Central memory CD4-positive, alpha-beta T cell (primary cell): Measurements from ENCODE around the gene C5AR1.
"Not testable (repeated sequence)": the region's sequence is repeated elsewhere in the genome, so short reads cannot be mapped to it uniquely, and the experiment has no call there.

Experiments
- DNase-seq: peaks from one replicate; pipeline ENCODE4 v3.0.0; 2022
- total RNA-seq, 3 experiments: gene quantifications; one replicate each; lab custom pipeline; 2026; lab: John Stamatoyannopoulos, UW

C5AR1 gene
- total RNA-seq = 0.28 to 0.96 (median 0.54) reads per million in 3 experiments

DNA sequence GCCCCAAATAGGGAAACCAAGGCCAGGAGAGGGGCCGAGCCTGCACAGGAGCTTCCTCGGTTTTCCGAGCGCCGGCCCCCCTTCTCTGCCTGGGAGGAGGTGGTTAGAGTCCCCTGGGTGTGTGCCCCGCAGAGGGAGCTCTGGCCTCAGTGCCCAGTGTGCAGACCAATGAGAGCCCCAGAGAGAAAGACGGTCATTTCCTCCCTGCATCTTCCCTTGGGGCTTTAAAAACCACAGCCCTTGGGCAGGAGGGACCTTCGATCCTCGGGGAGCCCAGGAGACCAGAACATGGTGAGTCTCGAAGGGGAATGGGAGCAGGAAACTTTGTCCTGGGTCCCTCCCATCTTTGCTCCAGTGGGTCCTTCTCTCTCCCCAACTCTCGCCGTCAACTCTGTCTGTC, at the start of gene C5AR1:
C5AR1 (plus strand) TSS at position 254 of the 400 bp plus-strand sequence; CDS start at position 289, 35 bp downstream.
- no peak for DNase-seq

DNA sequence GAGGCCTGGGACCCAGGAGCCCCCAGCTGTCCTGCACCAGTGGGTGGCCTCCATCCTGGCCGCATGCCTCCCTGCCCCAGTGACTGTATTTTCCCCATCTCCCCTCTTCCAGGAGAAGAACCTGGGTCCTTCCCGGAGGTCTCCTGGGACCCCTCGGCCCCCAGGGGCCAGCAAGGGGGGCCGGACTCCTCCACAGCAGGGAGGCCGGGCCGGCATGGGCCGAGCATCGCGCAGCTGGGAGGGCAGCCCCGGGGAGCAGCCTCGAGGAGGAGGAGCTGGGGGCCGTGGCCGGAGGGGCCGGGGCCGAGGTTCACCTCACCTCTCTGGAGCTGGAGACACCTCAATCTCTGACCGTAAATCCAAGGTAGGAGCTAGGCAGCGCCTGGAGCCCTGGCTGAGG, 49.2 kb upstream of the C5AR1 start:
- no peak for DNase-seq

DNA sequence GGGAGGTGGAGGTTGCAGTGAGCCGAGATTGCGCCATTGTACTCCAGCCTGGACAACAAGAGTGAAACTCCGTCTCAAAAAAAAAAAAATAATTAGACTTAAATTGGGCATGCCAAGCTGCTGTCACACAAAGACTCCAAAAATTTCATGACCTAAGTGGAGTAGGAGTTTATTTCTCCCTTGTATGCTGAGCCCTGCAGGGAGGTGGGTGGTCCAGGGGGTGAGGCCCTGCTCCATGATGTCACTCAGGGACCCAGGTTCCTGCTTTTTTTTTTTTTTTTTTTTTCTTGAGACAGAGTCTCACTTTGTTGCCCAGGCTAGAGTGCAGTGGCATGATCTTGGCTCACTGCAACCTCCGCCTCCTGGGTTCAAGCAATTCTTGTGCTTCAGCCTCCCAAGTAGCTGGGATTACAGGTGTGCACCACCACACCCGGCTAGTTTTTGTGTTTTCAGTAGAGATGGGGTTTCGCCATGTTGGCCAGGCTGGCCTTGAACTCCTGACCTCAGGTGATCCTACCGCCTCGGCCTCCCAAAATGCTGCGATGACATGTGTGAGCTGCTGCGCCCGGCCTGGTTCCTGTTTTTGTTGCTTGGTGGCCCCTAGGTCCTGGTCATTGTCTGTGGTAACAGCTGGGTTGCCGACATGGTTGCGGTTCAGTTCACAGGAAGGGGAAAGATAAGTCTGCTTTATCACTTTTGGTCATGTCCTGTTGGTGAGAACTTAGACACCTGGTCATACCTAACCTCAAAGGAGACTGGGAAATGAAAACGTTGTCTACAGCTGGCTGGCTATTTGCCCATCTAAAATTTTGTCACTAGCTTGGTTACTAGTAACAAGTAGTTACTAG, 47.5 kb upstream of the C5AR1 start:
- not testable (repeated sequence) for DNase-seq

DNA sequence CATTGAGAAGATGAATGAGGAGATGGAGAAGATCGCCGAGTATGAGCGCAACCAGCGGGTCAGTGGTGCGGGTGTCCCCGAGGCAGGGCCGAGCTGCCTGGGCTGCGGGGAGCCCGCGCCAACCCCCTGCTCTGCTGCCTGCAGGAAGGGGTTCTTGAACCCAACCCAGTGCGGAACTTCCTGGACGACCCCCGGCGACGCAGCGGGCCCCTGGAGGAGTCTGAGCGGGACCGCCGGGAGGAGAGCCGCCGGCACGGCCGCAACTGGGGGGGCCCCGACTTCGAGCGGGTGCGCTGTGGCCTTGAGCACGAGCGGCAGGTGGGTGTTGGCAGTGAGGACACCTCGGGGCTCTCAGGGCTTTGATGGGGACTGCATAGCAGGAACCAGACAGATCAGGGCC, 45.0 kb upstream of the C5AR1 start:
- DNase-seq = no peak

DNA sequence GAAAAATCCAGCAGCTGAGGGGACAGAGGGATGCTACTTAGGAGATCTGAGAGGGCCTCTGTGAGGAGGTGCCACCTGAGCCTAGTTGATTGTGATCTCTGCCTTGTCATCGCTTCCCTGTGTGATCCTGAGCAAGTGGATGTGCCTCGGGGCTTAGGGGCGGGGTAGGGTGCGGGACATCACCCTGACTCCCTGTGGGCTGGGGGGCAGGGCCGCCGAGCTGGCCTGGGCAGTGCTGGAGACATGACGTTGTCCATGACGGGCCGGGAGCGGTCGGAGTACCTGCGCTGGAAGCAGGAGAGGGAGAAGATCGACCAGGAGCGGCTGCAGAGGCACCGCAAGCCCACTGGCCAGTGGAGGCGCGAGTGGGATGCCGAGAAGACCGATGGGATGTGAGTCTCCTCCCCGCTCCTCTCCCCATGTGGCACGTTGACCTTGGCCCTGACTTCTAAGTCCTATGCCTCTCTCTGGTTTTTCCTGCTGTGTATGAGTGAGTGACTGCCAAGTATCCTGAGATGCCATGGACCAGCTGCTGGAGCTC, 43.2 kb upstream of the C5AR1 start:
- no peak for DNase-seq

DNA sequence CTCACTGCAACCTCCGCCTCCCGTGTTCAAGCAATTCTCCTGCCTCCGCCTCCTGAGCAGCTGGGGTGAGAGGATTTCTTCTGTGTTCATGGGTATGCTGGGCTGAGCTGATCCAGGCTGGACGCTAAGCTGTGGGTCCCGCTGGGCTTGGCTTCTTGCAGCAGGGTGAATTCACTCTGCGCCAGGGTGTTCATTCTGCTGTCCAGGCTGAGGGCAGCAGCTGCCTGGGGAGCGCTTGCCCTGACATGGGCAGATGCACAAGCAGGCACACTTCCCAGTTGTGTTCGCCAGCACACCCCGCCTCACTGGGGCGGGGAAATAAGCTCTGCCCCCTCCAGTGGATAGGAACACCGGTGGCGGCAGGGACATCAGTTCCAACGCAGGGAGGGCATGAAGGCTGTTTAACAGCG, 42.3 kb upstream of the C5AR1 start:
- no peak for DNase-seq

DNA sequence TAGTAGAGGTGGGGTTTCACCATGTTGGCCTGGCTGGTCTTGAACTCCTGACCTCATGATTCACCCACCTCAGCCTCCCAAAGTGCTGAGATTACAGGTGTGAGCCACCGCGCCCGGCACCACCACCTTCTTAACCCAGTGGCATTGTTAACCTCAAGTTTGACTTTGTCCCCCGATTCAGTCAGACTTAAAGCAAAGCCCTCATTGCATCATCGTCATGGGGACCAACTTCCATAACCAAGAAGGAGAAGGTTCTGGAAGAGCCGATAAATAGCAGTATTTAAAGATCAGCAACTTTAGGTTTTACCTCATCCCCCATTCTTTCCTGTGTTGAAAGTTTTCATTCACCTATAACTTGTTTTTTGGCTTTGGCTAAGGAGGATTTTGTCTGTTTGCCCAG, 41.6 kb upstream of the C5AR1 start:
- no peak for DNase-seq

DNA sequence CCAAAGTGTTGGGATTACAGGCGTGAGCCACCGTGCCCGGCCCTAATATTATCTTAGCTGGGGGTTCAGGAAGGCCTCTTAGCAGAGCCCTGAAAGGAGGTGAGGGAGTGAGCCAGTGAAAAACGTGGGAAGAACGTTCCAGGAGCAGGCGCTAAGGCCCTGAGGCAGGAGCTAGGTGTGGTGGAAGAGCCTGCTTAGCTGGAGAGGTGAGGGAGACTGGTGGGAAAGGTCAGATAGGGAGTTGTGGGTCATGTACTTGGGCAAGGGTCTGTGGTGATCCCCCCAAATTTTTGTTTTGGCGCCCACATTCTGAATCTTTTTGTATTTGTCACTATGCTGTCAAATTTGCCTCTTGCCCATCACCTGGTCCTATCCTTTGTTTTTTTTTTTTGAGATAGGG, 40.1 kb upstream of the C5AR1 start:
- DNase-seq = no peak

DNA sequence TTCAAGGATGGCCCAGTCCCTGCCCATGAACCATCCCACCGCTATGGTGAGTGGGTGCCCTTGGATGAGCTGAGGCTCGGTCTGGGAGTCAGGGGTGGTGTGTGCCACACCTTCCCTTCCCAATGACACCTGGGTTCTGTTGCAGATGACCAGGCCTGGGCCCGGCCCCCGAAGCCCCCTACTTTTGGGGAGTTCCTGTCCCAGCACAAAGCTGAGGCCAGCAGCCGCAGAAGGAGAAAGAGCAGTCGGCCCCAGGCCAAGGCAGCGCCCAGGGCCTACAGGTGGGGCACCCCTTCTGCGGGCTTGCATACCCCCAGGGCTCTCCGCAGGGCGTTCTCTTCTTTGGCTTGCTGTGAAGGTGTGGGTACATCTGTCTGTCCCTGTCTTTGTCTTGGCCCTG, 39.3 kb upstream of the C5AR1 start:
- DNase-seq = no peak

DNA sequence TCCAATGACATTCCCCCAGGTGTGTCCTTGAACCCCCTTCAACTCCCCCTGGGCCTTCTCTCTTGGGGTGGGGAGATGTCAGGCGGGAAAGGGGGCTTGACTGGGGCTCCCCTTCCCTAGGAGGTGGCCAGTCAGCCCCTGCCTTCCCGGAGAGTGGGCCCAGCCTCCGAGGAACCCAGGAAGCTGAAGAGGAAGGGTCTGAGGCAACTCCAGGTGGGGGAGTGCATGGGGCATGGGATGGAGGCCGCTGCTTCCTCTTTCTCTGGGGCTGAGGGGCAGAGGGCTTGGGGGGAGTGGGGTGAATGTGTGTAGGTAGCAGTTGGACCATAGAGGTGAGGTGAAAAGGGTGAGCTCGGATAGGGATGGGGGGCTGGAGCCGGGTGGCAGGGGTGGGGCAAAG, 37.7 kb upstream of the C5AR1 start:
- no peak for DNase-seq

DNA sequence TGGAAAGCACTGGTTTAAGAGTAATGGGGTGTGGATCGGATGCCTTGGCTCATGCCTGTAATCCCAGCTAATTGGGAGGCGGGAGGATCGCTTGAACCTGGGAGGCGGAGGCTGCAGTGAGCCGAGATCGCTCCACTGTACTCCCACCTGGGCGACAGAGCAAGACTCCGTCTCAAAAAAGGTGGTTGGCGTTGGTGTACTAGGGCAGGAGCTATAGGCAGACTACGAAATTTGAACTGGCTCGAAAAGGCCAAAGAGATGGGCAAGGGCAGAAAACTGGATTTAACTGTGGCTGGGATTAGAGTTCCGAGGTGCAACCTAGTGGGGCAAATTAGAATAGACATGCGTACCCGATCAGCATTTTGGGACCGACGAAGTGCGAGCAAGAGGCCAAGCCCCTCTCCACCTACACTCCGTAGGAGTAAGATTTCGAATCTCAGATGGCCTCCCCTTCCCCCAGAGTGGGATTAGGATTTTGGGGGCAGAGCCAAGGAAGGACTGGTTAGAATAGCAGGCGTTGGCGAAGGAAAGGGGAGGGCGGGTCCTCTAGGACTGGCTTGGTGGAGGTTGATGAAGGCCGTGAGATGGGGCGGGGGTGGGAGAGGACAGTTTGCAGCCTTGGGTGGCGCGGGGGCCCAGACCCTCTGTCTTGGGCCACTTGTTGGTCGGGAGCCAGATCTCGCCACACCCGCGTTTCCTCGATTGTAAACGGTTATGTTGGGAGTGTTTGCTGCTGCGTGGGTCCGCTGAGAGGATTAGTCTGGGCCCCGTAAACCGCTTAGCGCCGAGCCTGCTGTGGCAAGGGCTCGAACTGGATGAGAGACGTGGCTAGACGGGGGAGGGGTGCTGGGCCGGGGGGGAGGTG, 37.0 kb upstream of the C5AR1 start:
- DNase-seq = no peak

DNA sequence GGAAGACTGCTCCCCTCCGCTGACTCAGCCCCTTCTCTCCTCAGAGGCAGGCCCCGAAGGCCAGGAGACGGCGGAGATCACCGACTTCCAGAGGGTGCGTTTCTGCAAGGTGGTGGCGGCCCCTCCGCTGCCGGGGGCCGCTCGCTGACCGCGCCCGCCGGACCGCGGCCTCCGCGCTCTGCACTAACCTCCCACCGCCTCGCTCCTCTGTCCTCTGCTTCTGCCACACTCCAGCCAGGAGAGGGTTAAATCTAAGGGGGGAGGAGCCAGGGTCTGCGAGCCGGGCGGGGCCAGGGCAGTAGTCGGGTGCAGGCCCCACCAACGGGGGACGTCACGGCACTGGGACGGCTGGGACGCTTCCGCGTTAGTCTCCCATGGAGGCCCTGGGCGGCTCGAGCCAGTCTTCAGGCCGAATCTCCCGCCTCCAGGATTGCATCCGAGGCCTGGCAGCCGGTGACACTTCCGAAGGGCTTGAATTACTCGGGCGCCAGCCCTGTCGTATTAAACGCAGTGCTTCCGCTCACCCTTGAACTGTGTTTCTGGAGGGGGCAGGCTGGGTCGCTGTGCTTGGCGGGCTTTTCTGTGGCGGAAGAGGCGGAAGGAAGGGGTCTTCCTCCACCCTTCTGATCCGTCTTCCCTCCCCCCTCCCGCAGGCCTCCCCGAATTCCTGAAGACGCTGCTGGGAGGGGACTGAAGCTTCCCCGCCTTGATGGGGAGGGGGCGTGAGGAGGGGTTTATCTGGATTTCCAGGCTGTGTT, 36.2 kb upstream of the C5AR1 start:
- peak; percentile 86 for DNase-seq

DNA sequence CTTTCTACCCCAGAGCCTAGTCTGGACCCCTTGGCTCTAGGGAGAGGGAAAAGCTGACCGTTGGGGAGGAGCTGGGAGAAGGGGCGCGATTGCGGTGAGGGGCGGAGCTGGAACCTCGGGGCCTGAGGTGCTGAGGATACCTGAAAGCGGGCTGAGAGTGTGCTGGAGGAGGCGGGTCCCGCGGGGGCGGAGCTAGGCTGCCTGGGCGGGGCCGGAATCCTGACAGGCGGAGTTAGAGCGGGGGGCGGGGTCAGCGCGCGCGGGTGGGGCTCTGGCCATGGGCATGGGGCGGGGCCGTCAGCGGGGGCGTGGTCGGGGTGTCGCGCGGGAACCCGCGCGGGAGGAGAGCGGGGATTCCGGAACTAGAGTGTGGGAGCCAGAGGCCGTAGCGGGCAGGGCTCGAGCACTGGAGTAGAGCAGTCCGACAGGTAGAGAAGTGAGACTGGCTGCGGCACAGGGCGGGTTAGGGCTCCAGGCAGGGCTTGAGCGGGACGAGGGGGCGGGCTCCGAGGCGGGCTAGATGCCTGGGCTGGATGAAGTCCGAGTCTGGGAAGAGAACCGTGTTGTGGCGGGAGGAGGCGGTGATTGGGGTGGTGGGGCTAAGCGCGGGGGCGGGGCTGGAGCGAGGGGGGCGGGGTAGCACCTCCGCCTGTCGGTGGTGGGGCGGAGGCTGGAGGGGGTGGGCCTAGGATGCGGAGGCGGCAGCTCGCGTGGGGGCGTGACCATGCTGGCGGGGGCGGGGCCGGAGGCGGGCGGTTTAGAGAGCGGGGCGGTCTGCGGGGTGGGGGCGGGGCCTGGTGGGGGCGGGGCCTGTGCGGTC, 35.4 kb upstream of the C5AR1 start, which contains the start of gene INAFM1:
INAFM1 (plus strand) TSS at position 815 of the 820 bp plus-strand sequence. CDS start 35 bp downstream, outside the sequence.
- DNase-seq = peak; percentile 98

DNA sequence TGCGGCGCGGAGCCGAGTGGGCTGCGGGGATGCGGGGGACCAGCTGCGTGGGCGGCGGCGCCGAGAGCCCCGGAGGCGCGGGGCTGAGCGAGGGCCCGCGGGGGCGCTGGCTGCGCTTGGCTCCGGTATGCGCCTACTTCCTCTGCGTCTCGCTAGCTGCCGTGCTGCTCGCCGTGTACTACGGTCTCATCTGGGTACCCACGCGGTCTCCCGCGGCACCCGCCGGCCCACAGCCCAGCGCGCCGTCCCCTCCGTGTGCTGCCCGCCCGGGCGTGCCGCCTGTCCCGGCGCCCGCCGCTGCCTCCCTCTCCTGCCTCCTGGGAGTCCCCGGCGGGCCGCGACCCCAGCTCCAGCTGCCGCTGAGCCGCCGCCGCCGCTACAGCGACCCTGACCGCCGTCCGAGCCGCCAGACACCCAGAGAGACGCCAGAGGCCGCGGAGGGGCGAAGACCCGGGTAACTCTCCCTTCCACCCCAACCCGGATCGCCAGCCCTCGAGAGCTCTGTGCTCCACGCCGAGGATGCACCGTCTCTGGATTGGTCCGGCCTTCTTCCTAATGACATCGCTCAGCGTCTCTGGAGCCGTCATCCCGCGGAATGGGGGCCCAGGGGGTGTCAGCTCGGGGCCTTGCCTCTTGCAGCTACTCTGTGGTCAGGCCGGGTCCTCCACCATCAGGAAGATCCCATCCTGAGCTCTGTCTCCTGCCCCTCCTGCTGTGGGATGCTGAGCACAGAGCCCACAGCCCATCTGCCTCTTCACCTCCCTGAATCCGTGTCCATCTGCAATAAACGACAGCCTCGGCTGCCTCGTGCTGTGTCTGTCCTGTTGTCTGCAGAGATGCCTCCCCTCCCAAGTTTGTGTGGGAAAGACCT, 34.5 kb upstream of the C5AR1 start:
- DNase-seq = no peak

DNA sequence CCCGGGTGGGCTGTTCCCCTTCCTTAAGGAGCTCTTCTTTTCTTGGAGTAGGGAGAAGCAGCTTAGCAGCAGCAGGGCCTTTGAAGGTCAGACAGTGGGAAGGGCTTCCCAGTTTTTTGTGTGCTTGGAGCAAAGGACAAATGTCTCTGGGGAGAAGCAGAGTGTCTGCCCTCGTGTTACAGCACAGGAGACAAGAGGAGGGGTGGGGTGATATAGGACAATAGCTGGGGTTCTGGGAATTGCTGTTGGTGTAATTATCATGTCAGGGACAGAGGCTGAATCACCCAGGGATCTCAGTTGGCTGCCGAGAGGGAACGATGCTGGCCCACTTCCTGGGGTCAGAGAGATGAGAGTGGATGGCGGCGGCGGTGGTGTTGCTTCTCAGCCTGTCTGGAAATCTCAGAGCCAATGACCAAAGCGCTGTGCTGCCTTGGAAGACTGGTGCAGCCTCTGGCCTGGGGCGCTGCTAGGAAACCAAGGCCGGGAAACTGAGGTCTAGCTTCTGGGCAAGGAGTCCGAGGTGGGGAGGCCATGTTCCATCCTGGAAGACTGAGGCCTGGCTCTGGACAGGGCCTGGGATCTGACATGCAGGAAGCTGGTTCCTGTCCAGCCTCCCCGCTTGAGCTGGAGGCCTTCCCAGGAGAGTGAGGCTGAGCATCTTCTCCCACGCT, 33.7 kb upstream of the C5AR1 start:
- DNase-seq = no peak

DNA sequence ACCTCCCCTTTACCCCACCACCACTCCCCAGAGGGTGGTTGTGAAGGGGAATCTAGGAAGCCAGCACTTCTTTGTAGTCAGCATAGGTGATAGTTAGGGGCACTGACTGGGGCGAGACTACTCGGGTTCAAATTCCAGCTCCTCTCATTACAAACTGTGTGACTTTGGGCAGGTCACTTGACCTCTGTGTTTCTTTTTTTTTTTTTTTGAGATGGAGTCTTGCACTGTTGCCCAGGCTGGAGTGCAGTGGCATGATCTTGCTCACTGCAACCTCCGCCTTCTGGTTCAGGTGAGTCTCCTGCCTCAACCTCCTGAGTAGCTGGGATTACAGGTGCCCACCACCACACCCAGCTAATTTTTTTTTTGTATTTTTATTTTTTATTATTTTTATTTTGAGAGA, 33.1 kb upstream of the C5AR1 start:
- not testable (repeated sequence) for DNase-seq

DNA sequence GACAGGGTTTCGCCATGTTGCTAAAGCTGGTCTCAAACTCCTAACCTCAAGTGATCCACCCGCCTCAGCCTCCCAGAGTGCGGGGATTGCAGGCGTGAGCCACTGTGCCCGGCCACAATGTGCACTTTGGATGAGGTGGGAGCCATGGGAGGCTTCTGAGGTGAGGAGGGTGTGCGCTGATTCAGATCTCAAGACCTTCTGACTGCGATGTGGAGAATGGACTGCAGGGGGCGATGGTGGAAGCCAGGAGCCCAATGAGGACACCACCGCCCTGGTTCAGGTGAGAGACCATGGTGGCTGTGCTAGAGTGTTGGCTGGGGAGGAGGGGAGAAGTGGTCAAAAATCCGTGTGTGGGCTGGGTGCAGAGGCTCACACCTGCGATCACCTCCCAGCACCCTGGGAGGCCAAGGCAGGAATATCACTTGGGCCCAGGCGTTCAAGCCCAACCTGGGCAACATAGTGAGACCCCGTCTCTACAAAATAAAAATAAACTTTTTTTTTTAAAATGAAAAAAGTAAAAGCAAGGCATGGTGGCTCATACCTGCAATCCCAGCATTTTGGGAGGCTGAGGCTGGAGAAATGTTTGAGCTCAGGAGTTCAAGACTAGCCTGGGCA, 29.4 kb upstream of the C5AR1 start:
- peak; percentile 24 for DNase-seq

DNA sequence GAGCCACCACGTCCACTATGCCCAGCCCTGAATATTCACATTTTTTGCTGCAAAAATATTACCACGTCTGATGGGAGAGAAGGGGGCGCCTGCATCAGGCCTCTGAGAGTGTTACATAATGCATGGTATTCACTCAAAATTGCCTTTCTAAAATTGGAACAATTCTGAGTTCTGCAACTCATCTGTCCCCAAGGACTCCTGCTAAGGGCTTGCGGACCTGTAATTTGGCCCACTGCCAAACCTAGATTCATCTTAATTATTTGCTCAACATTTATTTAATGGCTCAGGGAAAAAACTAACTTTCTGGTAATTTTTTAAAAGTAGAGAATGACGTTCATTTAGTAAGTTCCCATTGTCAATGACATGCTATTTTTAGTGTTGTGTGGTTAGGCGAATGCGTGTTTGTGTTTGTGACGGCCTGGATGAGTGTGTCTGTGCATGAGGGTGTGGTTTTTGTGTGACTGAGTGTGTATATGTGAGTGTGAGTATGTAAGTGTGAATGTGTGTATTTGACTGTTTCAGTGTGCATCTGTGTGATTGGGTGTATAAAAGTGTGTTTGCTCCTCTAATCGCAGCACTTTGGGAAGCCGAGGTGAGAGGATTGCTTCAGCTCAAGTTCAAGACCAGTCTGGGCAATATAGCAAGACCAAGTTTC, 26.1 kb upstream of the C5AR1 start:
- DNase-seq = no peak

DNA sequence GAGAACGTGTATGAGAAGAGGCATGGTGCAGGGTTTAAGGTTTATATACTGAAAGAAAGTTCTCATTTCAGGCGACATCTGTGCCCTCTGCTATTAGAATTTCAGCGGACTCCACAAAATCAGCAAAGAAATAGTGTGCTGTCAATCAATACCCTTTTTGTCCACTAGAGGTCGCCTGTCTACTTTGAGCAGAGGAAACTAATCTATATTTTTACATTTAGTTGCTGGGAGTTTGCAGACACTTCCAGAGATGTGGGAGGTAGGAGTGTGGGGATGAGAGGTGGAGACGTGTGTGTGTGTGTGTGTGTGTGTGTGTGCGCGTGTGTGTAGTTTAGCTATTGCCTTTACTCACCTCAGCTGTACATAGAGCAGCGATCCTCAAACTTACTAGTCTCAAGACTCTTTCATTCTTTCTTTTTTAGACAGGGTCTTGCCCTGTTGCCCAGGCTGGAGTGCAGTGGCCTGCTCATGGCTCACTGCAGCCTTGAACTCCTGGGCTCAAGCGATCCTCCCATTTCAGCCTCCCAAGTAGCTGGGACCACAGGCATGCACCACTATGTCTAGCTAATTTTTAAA, 25.2 kb upstream of the C5AR1 start:
- DNase-seq = peak; percentile 48
